ENCODE results near the gene HNRNPU. TPM values are rescaled to one million over a fixed set of nuclear protein-coding genes. Genes with fewer than 3 reads are reported as not detected.

HNRNPU gene
- total and polyA plus RNA-seq, 5 donors from 2014 or later, result 169 to 523 (median 226) TPM

DNA sequence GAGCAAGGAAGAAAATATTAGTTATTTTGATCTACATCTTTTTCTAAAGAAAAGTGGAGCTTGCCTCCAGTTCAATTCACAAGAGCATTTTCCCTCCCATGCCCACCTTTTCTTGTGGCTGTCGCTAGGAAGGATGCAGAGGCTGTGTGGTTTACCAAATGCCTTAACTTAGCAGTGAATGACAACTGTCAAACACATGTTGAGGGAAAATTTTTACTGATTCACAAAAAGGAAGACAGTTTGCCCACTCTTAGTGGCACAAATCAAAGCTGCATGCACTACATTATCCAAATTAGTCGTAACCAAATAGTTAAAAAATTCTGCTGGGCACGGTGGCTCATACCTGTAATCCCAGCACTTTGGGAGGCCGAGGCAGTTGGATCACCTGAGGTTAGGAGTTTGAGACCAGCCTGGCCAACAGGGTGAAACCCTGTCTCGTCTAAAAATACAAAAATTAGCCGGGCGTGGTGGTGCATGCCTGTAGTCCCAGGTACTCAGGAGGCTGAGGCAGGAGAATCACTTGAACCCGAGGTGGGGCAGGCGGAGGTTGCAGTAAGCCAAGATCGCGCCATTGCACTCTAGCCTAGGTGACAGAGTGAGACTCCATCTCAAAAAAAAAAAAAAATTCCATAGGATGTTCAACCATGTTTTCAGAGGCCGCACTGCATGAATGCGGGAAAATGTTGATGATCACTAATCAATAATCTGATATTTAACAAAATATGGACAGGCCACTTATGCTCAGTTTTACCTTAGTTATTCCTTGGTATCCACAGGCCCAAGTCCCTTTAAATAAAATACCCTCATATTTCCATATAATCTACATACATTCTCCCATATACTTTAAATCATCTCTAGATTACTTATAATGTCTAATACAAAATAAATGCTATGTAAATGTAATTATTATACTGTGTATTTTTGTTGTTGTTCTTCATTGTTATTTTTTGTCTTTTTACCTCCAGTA is 19.9 kb downstream of the HNRNPU start:
- ATAC-seq (ENCODE audit: low read depth in 2 of 2) (no peak), DNase-seq (no peak)
- H3K4me3 Mint-ChIP-seq, result no peak overlapping the region
- no peak overlapping the region for H3K4me3 ChIP-seq (ENCODE audit: low read depth, low read length)
- peaks cover 11% of the 10 kb centered on the region for H3K4me1 ChIP-seq (ENCODE audit: control insufficient read depth, insufficient read depth, low read length, poor library complexity, severe bottlenecking)
- H3K36me3 ChIP-seq (ENCODE audit: control insufficient read depth, insufficient read depth, low read length), result peaks cover 79% of the 10 kb centered on the region
- H3K4me1 Mint-ChIP-seq, result peaks cover 21 to 63% (median 42%) of the 10 kb centered on the region in 4 donors
- no peak overlapping the region for H3K27ac ChIP-seq (ENCODE audit: insufficient read depth, low read length, poor library complexity, severe bottlenecking)
- H3K9me3 Mint-ChIP-seq, result no peaks in the 10 kb centered on the region
- H3K27ac Mint-ChIP-seq, result peak overlapping the region in 1 of 3 donors; percentile 66
- H3K27me3 Mint-ChIP-seq, result no peaks in the 10 kb centered on the region
- H3K9me3 ChIP-seq (ENCODE audit: control insufficient read depth in 2 of 2, low read length in 2 of 2), result no peaks in the 10 kb centered on the region
- peaks cover 47% of the 10 kb centered on the region for H3K36me3 Mint-ChIP-seq
- H3K27me3 ChIP-seq (ENCODE audit: control insufficient read depth, insufficient read depth, low read length), result no peaks in the 10 kb centered on the region

DNA sequence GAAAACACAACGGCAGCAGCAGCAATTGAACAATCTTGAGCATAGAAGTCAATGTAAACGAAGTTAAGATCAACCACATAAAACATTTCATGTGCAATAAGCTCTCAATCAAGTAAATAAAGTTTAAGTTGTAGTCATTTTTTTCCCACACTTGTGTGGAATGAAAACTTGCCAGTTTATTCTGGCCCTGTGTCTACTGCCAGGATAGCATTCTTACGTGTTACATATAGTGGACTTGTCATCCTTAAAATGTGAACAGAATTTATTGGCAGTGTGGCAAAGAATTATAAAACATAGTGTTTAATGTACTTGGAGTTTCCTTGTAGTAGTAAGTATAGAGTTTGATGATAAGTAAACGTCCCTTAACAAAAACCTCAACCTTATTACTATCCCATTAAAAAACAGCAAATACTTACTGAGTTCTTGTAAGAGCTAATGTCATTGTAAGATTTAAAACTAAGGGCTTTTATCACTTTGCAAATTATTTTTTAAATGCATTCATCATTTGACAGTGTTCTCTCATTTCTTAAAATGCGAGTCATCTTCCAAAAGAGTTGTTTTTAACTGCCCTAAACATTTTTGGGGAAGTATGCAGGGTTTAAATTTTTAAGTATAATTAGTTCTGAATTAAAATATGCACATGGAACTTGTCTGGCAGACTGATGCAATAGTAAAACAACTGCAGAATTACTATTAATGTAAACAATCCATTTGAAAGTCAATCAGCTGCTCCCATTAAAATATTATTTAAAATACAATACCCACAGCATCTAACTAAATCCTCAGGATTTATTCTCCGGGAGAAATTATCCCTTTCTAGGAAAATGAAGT is 21.0 kb downstream of the HNRNPU start:
- ATAC-seq (ENCODE audit: low read depth in 2 of 2), result no peak
- Histone ChIP-seq H3K27ac (ENCODE audit: insufficient read depth, low read length, poor library complexity, severe bottlenecking) (no peak overlapping the region), H3K4me3 (ENCODE audit: low read depth, low read length) (no peak overlapping the region), H3K9me3 (ENCODE audit: control insufficient read depth in 2 of 2, low read length in 2 of 2) (no peaks in the 10 kb centered on the region), H3K4me1 (ENCODE audit: control insufficient read depth, insufficient read depth, low read length, poor library complexity, severe bottlenecking) (peaks cover 15% of the 10 kb centered on the region), H3K27me3 (ENCODE audit: control insufficient read depth, insufficient read depth, low read length) (no peaks in the 10 kb centered on the region), H3K36me3 (ENCODE audit: control insufficient read depth, insufficient read depth, low read length) (peaks cover 77% of the 10 kb centered on the region)
- Mint-ChIP-seq H3K27me3 (no peaks in the 10 kb centered on the region), H3K36me3 (peaks cover 53% of the 10 kb centered on the region), H3K4me1 (peaks cover 19 to 63% (median 40%) of the 10 kb centered on the region in 4 donors), H3K9me3 (peaks cover 0 to 2% (median 0%) of the 10 kb centered on the region in 7 donors), H3K27ac (no peak overlapping the region), H3K4me3 (no peak overlapping the region)
- DNase-seq, result no peak

- Histone ChIP-seq H3K4me3 (ENCODE audit: low read depth, low read length) (no peak overlapping the region), H3K27ac (ENCODE audit: insufficient read depth, low read length, poor library complexity, severe bottlenecking) (no peak overlapping the region), H3K27me3 (ENCODE audit: control insufficient read depth, insufficient read depth, low read length) (no peaks in the 10 kb centered on the region), H3K9me3 (ENCODE audit: control insufficient read depth in 2 of 2, low read length in 2 of 2) (no peaks in the 10 kb centered on the region), H3K4me1 (ENCODE audit: control insufficient read depth, insufficient read depth, low read length, poor library complexity, severe bottlenecking) (peaks cover 33% of the 10 kb centered on the region), H3K36me3 (ENCODE audit: control insufficient read depth, insufficient read depth, low read length) (peaks cover 64% of the 10 kb centered on the region)
- Mint-ChIP-seq H3K4me1 (peaks cover 26 to 68% (median 46%) of the 10 kb centered on the region in 4 donors), H3K27me3 (no peaks in the 10 kb centered on the region), H3K9me3 (peaks cover 0 to 2% (median 0%) of the 10 kb centered on the region in 7 donors), H3K36me3 (peaks cover 45% of the 10 kb centered on the region), H3K4me3 (no peak overlapping the region), H3K27ac (peak overlapping the region in 2 of 3 donors; percentile 9 to 10)
- ATAC-seq (ENCODE audit: low read depth in 2 of 2) (no peak), DNase-seq (no peak)
These were observed 22.9 kb downstream of the HNRNPU start for GRCh38 chr1:244841273-244841927.

DNA sequence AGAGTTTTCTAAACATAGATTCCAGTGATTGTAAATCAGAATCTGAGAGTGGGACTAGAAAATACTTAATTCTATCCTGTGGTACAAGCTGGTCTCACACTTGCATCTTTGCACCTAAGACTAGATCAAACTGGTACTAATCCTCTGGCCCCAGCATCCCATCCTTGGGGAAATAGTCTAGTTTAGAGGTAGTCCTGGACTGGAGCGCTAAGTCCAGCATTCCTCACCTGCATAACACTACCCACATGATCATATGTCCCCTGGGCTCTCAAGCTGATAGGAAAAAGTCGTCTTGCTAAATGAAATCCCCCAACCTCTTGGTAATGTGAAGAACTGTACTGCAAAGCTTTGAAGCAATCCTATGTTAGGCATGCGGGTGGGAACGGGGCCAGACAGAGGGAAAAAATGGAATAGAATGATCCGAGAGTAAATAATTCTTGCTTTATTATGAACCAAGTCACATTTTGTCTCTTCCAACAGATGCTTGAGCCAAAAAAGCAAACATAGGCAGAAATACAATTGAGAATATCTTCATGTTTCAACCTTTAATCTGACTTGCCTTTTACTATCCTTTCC is 24.0 kb downstream of the HNRNPU start:
- Mint-ChIP-seq H3K9me3 (peaks cover 0 to 2% (median 0%) of the 10 kb centered on the region in 7 donors), H3K4me3 (peak overlapping the region in 3 of 4 donors; percentile 11 to 34 (median 24)), H3K27ac (peak overlapping the region; percentile 9 to 43 (median 10)), H3K4me1 (peaks cover 33 to 70% (median 49%) of the 10 kb centered on the region in 4 donors), H3K27me3 (no peaks in the 10 kb centered on the region), H3K36me3 (peaks cover 36% of the 10 kb centered on the region)
- DNase-seq (no peak), ATAC-seq (ENCODE audit: low read depth in 2 of 2) (no peak)
- Histone ChIP-seq H3K4me1 (ENCODE audit: control insufficient read depth, insufficient read depth, low read length, poor library complexity, severe bottlenecking) (peaks cover 40% of the 10 kb centered on the region), H3K9me3 (ENCODE audit: control insufficient read depth in 2 of 2, low read length in 2 of 2) (no peaks in the 10 kb centered on the region), H3K27me3 (ENCODE audit: control insufficient read depth, insufficient read depth, low read length) (no peaks in the 10 kb centered on the region), H3K27ac (ENCODE audit: insufficient read depth, low read length, poor library complexity, severe bottlenecking) (no peak overlapping the region), H3K4me3 (ENCODE audit: low read depth, low read length) (no peak overlapping the region), H3K36me3 (ENCODE audit: control insufficient read depth, insufficient read depth, low read length) (peaks cover 55% of the 10 kb centered on the region)

- H3K9me3 ChIP-seq (ENCODE audit: control insufficient read depth in 2 of 2, low read length in 2 of 2), result no peaks in the 10 kb centered on the region
- H3K27me3 ChIP-seq (ENCODE audit: control insufficient read depth, insufficient read depth, low read length), result no peaks in the 10 kb centered on the region
- peaks cover 0 to 2% (median 0%) of the 10 kb centered on the region in 7 donors for H3K9me3 Mint-ChIP-seq
- H3K36me3 ChIP-seq (ENCODE audit: control insufficient read depth, insufficient read depth, low read length), result peaks cover 48% of the 10 kb centered on the region
- H3K4me1 Mint-ChIP-seq, result peaks cover 33 to 72% (median 48%) of the 10 kb centered on the region in 4 donors
- ATAC-seq (ENCODE audit: low read depth in 2 of 2) (no peak), DNase-seq (no peak)
- H3K4me3 Mint-ChIP-seq, result peak overlapping the region in 2 of 4 donors; percentile 38 to 98
- no peak overlapping the region for H3K27ac ChIP-seq (ENCODE audit: insufficient read depth, low read length, poor library complexity, severe bottlenecking)
- peak overlapping the region in 1 of 3 donors; percentile 97 for H3K27ac Mint-ChIP-seq
- no peaks in the 10 kb centered on the region for H3K27me3 Mint-ChIP-seq
- no peak overlapping the region for H3K4me3 ChIP-seq (ENCODE audit: low read depth, low read length)
- peaks cover 40% of the 10 kb centered on the region for H3K4me1 ChIP-seq (ENCODE audit: control insufficient read depth, insufficient read depth, low read length, poor library complexity, severe bottlenecking)
- peaks cover 32% of the 10 kb centered on the region for H3K36me3 Mint-ChIP-seq
These were observed 24.7 kb downstream of the HNRNPU start for GRCh38 chr1:244839656-244840055.

- Histone ChIP-seq H3K4me3 (ENCODE audit: low read depth, low read length) (peak overlapping the region; percentile 99), H3K36me3 (ENCODE audit: control insufficient read depth, insufficient read depth, low read length) (peaks cover 30% of the 10 kb centered on the region), H3K9me3 (ENCODE audit: control insufficient read depth in 2 of 2, low read length in 2 of 2) (no peaks in the 10 kb centered on the region), H3K27me3 (ENCODE audit: control insufficient read depth, insufficient read depth, low read length) (no peaks in the 10 kb centered on the region), H3K27ac (ENCODE audit: insufficient read depth, low read length, poor library complexity, severe bottlenecking) (peak overlapping the region; percentile 98), H3K4me1 (ENCODE audit: control insufficient read depth, insufficient read depth, low read length, poor library complexity, severe bottlenecking) (peaks cover 54% of the 10 kb centered on the region)
- Mint-ChIP-seq H3K9me3 (peaks cover 0 to 2% (median 0%) of the 10 kb centered on the region in 7 donors), H3K27ac (peak overlapping the region; percentile 42 to 97 (median 44)), H3K4me1 (peaks cover 33 to 72% (median 49%) of the 10 kb centered on the region in 4 donors), H3K4me3 (peak overlapping the region; percentile 14 to 98 (median 62)), H3K36me3 (peaks cover 32% of the 10 kb centered on the region), H3K27me3 (no peaks in the 10 kb centered on the region)
- DNase-seq (no peak), ATAC-seq (ENCODE audit: low read depth in 2 of 2) (no peak)
These were observed 26.6 kb downstream of the HNRNPU start for GRCh38 chr1:244837597-244838258.

Measured in CD4-positive, CD25-positive, alpha-beta regulatory T cell (primary cell).